Testis (tissue), 3 donors: ENCODE data around the gene SARDH. TPM values are rescaled to one million over a fixed set of nuclear protein-coding genes. Genes with fewer than 3 reads are reported as not detected.

Source experiments
- DNase-seq: peaks from one replicate; pipeline ENCODE4 v3.0.0-alpha.2; 2019
- H3K27ac ChIP-seq, 2 donors: fragments of 200-600 bp; sonication (generic); one replicate each; pipeline ENCODE4 v1.5.1; 2019
- H3K27me3 ChIP-seq: fragments of 200-600 bp; sonication (generic); one replicate; pipeline ENCODE4 v1.5.1; 2019
- H3K36me3 ChIP-seq: fragments of 200-600 bp; sonication (generic); one replicate; pipeline ENCODE4 v1.5.1; 2017; ENCODE audit warnings: low read depth; ENCODE audit errors: missing control alignments
- H3K4me1 ChIP-seq: fragments of 200-600 bp; sonication (generic); one replicate; pipeline ENCODE4 v1.5.1; 2019
- H3K4me3 ChIP-seq, 2 donors: fragments of 200-600 bp; sonication (generic); one replicate each; pipeline ENCODE4 v1.5.1; 2017 to 2019
- H3K9me3 ChIP-seq: fragments of 200-600 bp; sonication (generic); one replicate; pipeline ENCODE4 v1.5.1; 2017
- POLR2A ChIP-seq: fragments of 450-650 bp; IDR thresholded peaks from one replicate; pipeline ENCODE4 v1.6.1; 2017; ENCODE audit warnings: antibody characterized with exemption, mild to moderate bottlenecking, moderate library complexity
- WGBS, 2 donors: methylation state at CpG; one replicate each; pipeline ENCODE4 v1.1.5; 2018; 5-methylcytosine and 5-hydroxymethylcytosine counted together
- intact Hi-C: fragments of 100-400 bp; cut with DNase I; formaldehyde crosslinking; loops from one replicate; pipeline ENCODE4 v1.15.1; 2023; ENCODE audit warnings: low total_unique reads
- polyA plus RNA-seq: library from polyadenylated mRNA; stranded (reverse); fragments of 350-450 nt; fragmentation: Illumina TruSeq; extraction: RNeasy Lipid Tissue Mini Kit (QIAGEN cat#74804); gene quantifications from one replicate; pipeline ENCODE4 v1.2.3, GENCODE V29; 2014; ENCODE audit warnings: low read depth, low replicate concordance; ENCODE audit not compliant: insufficient read depth
- total RNA-seq, 2 donors: library from RNA; depleted of rRNA; stranded (reverse); fragments of >200 nt; gene quantifications; one replicate each; pipeline ENCODE4 v1.2.3, GENCODE V29; 2016
- TF ChIP-seq, protein P1 (sequence below), 3 experiments: fragments of 450-650 bp in 2 of 3; fragments of 200-600 bp in 1 of 3; sonication (generic) in 1 of 3; IDR thresholded peaks; one replicate each; pipeline ENCODE4 v1.5.1; 2016 to 2019; ENCODE audit warnings: antibody characterized with exemption in 3 of 3, mild to moderate bottlenecking in 2 of 3, moderate library complexity in 1 of 3

Gene SARDH
- total and polyA plus RNA-seq, 3 donors from 2014 or later = 2.6 to 7.2 (median 5.1) TPM

DNA sequence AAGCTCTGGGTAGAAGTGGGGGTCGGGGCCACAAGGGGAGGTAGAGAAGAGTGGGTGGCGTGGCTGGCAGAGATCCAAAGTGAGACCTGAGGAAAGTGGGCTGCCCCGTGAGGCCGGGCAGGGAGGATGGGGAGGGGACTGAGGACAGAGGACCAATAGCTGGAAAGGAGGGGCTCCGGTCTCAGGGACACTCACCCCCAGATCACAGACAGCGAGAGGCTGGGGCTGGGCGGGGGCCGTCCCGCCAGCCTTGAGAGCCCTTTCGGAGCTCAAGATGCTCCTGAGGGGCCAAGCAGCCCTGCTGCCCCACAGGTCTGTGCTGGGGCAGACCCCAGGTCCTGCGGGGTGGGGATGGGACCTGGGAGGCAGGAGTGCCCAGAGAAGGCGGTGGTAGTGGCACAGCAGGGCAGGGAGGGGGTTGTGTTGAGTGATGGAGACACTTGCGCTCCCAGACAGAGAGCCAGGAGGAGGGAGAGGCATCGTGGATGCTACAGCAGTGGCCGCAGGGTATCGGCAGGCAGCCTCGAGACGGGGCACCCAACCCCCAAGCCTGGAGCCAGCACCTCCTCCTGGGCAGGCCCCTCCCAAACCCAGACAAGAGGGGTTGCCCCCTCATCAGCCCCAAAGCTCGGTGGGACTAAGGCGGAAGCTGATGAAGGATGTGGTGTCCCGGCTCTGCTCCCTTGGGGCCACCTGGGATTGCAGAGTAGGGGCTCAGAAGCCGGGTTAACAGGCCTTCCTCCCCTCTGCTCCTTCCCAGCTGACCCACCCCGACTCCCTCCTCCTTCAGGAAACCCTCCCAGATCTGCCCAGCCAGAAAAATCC, 3.4 kb downstream of the SARDH start:
- peaks cover 10% of the 10 kb centered on the region for H3K4me1 ChIP-seq
- TF ChIP-seq, protein P1, sequence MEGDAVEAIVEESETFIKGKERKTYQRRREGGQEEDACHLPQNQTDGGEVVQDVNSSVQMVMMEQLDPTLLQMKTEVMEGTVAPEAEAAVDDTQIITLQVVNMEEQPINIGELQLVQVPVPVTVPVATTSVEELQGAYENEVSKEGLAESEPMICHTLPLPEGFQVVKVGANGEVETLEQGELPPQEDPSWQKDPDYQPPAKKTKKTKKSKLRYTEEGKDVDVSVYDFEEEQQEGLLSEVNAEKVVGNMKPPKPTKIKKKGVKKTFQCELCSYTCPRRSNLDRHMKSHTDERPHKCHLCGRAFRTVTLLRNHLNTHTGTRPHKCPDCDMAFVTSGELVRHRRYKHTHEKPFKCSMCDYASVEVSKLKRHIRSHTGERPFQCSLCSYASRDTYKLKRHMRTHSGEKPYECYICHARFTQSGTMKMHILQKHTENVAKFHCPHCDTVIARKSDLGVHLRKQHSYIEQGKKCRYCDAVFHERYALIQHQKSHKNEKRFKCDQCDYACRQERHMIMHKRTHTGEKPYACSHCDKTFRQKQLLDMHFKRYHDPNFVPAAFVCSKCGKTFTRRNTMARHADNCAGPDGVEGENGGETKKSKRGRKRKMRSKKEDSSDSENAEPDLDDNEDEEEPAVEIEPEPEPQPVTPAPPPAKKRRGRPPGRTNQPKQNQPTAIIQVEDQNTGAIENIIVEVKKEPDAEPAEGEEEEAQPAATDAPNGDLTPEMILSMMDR (IDR thresholded peaks at IDR 0.05) = no peak
- TF ChIP-seq POLR2A = no peak
- 79 to 82% methylated on average over 21 to 23 of the region's 23 CpGs for WGBS, 2 donors
- intact Hi-C loops = loop anchor here (10.0 kb wide), 1 partner anchor 200 kb away; the partner anchor contains the start of gene ADAMTSL2
- H3K4me3 ChIP-seq = no peak overlapping the region
- no peaks in the 10 kb centered on the region for H3K36me3 ChIP-seq
- no peaks in the 10 kb centered on the region for H3K9me3 ChIP-seq
- no peaks in the 10 kb centered on the region for H3K27me3 ChIP-seq
- no peak overlapping the region for H3K27ac ChIP-seq
- DNase-seq = peak; percentile 9

DNA sequence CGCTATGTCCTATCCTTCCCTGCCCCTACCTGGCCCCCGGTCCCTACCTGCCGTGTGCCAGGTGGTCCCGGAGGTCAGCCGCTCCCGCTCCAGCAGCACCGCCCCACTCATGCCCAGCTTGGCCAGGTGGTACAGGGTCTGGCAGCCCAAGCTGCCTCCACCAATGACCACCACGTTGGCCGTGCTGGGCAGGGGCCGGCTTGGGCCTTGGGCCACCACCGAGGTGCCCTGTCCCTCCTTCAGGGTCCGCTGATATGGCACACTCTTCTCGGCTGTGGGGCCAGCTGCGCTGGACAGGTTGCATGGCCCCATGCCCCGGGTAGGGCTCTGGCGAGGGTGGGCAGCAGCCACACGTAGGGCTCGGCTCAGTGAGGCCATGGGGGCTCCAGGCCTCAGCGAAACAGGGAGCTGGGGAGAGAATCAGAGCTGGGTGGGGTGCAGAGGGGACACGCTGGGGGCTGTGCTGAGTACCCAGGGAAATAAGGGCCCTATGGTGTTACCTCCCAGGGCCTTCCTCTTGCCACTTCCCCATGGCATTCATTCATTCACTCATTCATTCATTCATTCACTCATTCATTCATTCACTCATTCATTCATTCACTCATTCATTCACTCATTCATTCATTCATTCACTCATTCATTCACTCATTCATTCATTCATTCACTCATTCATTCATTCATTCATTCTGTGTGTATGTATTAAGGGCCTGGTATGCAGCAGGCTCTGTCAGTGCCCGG, 4.2 kb downstream of the SARDH start:
- no peak overlapping the region for H3K4me3 ChIP-seq
- DNase-seq = peak; percentile 6
- 77 to 86% methylated on average over 15 to 19 of the region's 21 CpGs for WGBS, 2 donors
- no peak overlapping the region for H3K27ac ChIP-seq
- peaks cover 9% of the 10 kb centered on the region for H3K4me1 ChIP-seq
- H3K36me3 ChIP-seq = no peaks in the 10 kb centered on the region
- no peaks in the 10 kb centered on the region for H3K27me3 ChIP-seq
- TF ChIP-seq, protein P1 (IDR thresholded peaks at IDR 0.05) = no peak
- no peak for TF ChIP-seq POLR2A
- no peaks in the 10 kb centered on the region for H3K9me3 ChIP-seq
- intact Hi-C loops = loop anchor here (10.0 kb wide), 1 partner anchor 199 kb away; the partner anchor contains the start of gene ADAMTSL2

DNA sequence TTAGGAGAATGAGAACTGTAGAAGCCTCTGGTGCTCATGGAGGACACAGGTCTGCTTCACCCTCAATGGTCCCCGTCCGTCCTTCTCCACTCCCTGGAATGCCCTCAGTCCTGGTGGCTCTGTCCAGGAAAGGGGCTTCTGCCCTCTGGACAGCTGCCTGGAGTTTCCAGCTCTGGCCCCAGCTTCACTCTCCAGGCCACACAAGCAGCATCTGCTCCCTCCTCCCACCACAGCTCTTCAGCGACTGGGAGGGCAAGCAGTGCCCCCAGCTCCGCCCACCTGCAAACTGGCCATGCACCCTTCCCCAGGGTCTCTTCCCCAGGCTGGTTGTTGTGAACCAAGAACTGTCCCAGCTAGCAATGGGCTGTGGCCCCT, 4.7 kb downstream of the SARDH start:
- no peaks in the 10 kb centered on the region for H3K36me3 ChIP-seq
- H3K4me3 ChIP-seq = no peak overlapping the region
- TF ChIP-seq, protein P1 (IDR thresholded peaks at IDR 0.05) = no peak
- TF ChIP-seq POLR2A = no peak
- H3K27me3 ChIP-seq = no peaks in the 10 kb centered on the region
- DNase-seq = no peak
- H3K4me1 ChIP-seq = peaks cover 6% of the 10 kb centered on the region
- H3K27ac ChIP-seq = no peak overlapping the region
- 78 to 90% methylated on average over 3 to 4 of the region's 4 CpGs for WGBS, 2 donors
- no peaks in the 10 kb centered on the region for H3K9me3 ChIP-seq
- intact Hi-C loops = loop anchor here (10.0 kb wide), 1 partner anchor 199 kb away; the partner anchor contains the start of gene ADAMTSL2

DNA sequence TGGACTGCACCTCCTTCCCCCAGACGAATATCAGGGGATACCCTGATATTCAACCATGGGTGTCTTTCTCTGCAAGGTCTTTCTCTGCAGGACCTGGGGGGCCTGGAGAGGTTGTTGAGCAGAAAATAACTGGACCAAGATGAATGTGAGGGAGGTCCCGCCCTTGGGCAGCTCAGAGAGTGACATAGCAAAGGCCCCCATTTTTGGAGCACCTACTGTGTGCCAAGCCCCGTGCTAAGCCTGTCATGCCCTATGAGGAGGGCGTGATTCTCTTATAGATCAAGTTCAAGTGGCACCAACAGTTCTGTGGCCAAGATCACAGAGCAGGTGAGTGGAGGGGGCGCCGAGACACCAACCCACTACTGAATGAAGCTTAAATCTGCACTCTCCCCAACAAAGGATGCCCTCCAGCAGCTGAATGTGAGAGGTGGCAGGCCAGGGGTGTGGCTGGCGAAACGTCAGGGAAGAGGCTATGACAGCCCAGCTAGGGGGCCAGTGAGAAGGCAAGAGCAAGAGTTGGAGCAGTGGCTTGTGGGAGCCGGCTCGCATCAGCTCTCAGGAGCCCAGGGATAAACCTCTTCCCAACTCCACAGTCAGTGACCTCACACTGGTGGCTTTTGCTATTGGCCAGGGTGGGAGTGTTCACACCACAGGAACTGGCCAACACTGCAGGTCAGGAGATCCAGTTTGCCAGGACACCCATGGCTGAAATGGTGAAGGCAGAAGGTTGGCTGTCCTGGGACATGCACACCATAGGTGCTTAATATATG, 5.3 kb downstream of the SARDH start:
- TF ChIP-seq, protein P1 (IDR thresholded peaks at IDR 0.05) = no peak
- no peak for TF ChIP-seq POLR2A
- 82 to 88% methylated on average over 9 to 10 of the region's 10 CpGs for WGBS, 2 donors
- intact Hi-C loops = loop anchor here (10.0 kb wide), 1 partner anchor 198 kb away; the partner anchor contains the start of gene ADAMTSL2

More for the DNA sequence above, 5.3 kb downstream of the SARDH start:
- Histone ChIP-seq H3K27me3 (no peaks in the 10 kb centered on the region), H3K4me3 (no peak overlapping the region), H3K36me3 (no peaks in the 10 kb centered on the region), H3K9me3 (no peaks in the 10 kb centered on the region), H3K27ac (no peak overlapping the region), H3K4me1 (peaks cover 2% of the 10 kb centered on the region)
- DNase-seq = peak; percentile 9
